ENCODE measurements around the gene LRRFIP2. TPM values are rescaled to one million over a fixed set of nuclear protein-coding genes. Genes with fewer than 3 reads are reported as not detected.
"Not testable (repeated sequence)": the region's sequence is repeated elsewhere in the genome, so short reads cannot be mapped to it uniquely, and the experiment has no call there.

LRRFIP2 gene
- total RNA-seq, 1 donor from 2014 or later = 62.4 TPM

DNA sequence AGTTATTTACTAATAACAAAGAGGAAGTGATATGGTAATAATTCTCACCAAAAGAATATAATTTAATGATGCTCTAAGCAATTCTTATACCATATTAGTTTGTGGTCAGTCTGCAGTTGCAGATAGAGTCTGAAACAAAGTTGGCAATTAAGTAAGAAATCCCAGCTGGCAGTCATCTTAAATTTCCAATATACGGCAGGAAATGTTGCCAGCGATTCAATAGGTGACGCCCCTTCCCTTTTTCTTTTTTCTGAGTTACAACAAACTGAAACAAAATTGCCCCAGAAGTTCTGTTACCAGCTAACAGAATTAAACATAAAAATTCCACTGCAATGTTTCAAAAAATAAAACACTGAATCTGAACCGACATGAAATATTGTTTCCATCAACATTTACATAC lies 26.7 kb downstream of the LRRFIP2 start:
- H3K4me1 ChIP-seq (ENCODE audit: insufficient read depth, low read length) = no peaks in the 10 kb centered on the region
- Mint-ChIP-seq H3K27me3 (ENCODE audit: low read depth, unreplicated experiment) (no peaks in the 10 kb centered on the region), H3K4me1 (ENCODE audit: low read depth, unreplicated experiment) (no peaks in the 10 kb centered on the region), H3K27ac (ENCODE audit: unreplicated experiment) (no peak overlapping the region), H3K36me3 (ENCODE audit: low read depth, unreplicated experiment) (peaks cover 22% of the 10 kb centered on the region), H3K9me3 (ENCODE audit: unreplicated experiment) (no peaks in the 10 kb centered on the region), H3K4me3 (ENCODE audit: unreplicated experiment) (no peak overlapping the region)
- no peaks in the 10 kb centered on the region for H3K27me3 ChIP-seq (ENCODE audit: insufficient read depth, low read length)
- peaks cover 33% of the 10 kb centered on the region for H3K36me3 ChIP-seq (ENCODE audit: insufficient read depth, low read length)
- no peak overlapping the region for H2AFZ ChIP-seq (ENCODE audit: low read depth, low read length)
- no peak overlapping the region for H3K27ac ChIP-seq (ENCODE audit: low read depth, low read length)
- H3K4me2 ChIP-seq (ENCODE audit: low read length) = no peak overlapping the region
- H3K79me2 ChIP-seq (ENCODE audit: insufficient read depth, low read length) = peaks cover 65% of the 10 kb centered on the region
- no peaks in the 10 kb centered on the region for H3K9me3 ChIP-seq (ENCODE audit: insufficient read depth, low read depth, low read length)
- TF ChIP-seq EZH2 (IDR thresholded peaks at IDR 0.05; ENCODE audit: insufficient read depth, low read length) = no peak
- TF ChIP-seq, protein P1, sequence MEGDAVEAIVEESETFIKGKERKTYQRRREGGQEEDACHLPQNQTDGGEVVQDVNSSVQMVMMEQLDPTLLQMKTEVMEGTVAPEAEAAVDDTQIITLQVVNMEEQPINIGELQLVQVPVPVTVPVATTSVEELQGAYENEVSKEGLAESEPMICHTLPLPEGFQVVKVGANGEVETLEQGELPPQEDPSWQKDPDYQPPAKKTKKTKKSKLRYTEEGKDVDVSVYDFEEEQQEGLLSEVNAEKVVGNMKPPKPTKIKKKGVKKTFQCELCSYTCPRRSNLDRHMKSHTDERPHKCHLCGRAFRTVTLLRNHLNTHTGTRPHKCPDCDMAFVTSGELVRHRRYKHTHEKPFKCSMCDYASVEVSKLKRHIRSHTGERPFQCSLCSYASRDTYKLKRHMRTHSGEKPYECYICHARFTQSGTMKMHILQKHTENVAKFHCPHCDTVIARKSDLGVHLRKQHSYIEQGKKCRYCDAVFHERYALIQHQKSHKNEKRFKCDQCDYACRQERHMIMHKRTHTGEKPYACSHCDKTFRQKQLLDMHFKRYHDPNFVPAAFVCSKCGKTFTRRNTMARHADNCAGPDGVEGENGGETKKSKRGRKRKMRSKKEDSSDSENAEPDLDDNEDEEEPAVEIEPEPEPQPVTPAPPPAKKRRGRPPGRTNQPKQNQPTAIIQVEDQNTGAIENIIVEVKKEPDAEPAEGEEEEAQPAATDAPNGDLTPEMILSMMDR (IDR thresholded peaks at IDR 0.05; ENCODE audit: insufficient read depth, low read depth, low read length) = no peak
- H3K4me3 ChIP-seq (ENCODE audit: insufficient read depth, low read depth, low read length) = no peak overlapping the region
- H3K9ac ChIP-seq (ENCODE audit: low read length) = no peak overlapping the region
- DNase-seq (ENCODE audit: low read depth) = no peak
- H4K20me1 ChIP-seq (ENCODE audit: insufficient read depth, low read length) = peaks cover 10% of the 10 kb centered on the region
- FAIRE-seq = no peak

DNA sequence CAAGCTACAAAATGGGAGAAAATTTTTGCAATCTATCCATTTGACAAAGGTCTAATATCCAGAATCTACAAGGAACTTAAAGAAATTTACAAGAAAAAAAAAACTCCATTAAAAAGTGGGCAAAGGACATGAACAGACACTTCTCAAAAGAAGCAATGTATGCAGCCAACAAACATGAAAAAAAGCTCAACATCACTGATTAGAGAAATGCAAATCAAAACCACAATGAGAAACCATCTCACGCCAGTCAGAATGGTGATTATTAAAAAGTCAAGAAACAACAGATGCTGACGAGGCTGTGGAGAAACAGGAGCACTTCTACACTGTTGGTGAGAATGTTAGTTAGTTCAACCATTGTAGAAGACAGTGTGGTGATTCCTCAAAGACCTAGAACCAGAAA lies 27.5 kb downstream of the LRRFIP2 start:
- not testable (repeated sequence) for H4K20me1 ChIP-seq (ENCODE audit: insufficient read depth, low read length); DNase-seq (ENCODE audit: low read depth); H3K4me1 Mint-ChIP-seq (ENCODE audit: low read depth, unreplicated experiment); H3K27me3 ChIP-seq (ENCODE audit: insufficient read depth, low read length); H3K4me3 ChIP-seq (ENCODE audit: insufficient read depth, low read depth, low read length); H3K4me1 ChIP-seq (ENCODE audit: insufficient read depth, low read length); H3K27ac ChIP-seq (ENCODE audit: low read depth, low read length); H3K4me2 ChIP-seq (ENCODE audit: low read length); H2AFZ ChIP-seq (ENCODE audit: low read depth, low read length); H3K9me3 ChIP-seq (ENCODE audit: insufficient read depth, low read depth, low read length); H3K27ac Mint-ChIP-seq (ENCODE audit: unreplicated experiment); H3K9ac ChIP-seq (ENCODE audit: low read length); H3K4me3 Mint-ChIP-seq (ENCODE audit: unreplicated experiment); H3K27me3 Mint-ChIP-seq (ENCODE audit: low read depth, unreplicated experiment); FAIRE-seq; H3K9me3 Mint-ChIP-seq (ENCODE audit: unreplicated experiment)
- H3K36me3 Mint-ChIP-seq (ENCODE audit: low read depth, unreplicated experiment) = peaks cover 26% of the 10 kb centered on the region
- peaks cover 37% of the 10 kb centered on the region for H3K36me3 ChIP-seq (ENCODE audit: insufficient read depth, low read length)
- H3K79me2 ChIP-seq (ENCODE audit: insufficient read depth, low read length) = peaks cover 60% of the 10 kb centered on the region

DNA sequence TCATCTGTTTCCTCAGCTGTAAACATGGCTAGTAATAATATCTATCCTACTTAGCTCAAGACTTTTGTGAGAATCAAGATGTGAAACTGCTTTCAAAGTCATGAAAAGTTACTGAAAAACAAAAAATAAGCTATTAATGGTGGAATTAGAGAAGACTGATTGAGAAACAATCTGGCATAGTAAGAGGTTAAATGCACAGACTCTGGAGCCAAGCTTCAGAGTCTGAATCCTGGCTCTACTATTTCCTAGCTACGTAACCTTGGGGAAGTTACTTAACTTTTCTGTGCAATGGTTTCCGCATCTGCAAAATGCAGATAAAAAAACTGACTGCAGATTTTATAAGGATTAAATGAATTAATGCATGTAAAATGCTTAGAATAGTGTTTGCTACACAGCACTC lies 28.8 kb downstream of the LRRFIP2 start:
- FAIRE-seq (no peak), DNase-seq (ENCODE audit: low read depth) (no peak)
- Histone ChIP-seq H3K4me1 (ENCODE audit: insufficient read depth, low read length) (no peaks in the 10 kb centered on the region), H2AFZ (ENCODE audit: low read depth, low read length) (no peak overlapping the region), H4K20me1 (ENCODE audit: insufficient read depth, low read length) (peaks cover 7% of the 10 kb centered on the region), H3K27me3 (ENCODE audit: insufficient read depth, low read length) (no peaks in the 10 kb centered on the region), H3K9ac (ENCODE audit: low read length) (no peak overlapping the region), H3K27ac (ENCODE audit: low read depth, low read length) (no peak overlapping the region), H3K9me3 (ENCODE audit: insufficient read depth, low read depth, low read length) (no peaks in the 10 kb centered on the region), H3K4me2 (ENCODE audit: low read length) (no peak overlapping the region), H3K4me3 (ENCODE audit: insufficient read depth, low read depth, low read length) (no peak overlapping the region), H3K36me3 (ENCODE audit: insufficient read depth, low read length) (peaks cover 37% of the 10 kb centered on the region), H3K79me2 (ENCODE audit: insufficient read depth, low read length) (peaks cover 53% of the 10 kb centered on the region)
- no peak overlapping the region for H3K4me3 Mint-ChIP-seq (ENCODE audit: unreplicated experiment)
- no peak overlapping the region for H3K27ac Mint-ChIP-seq (ENCODE audit: unreplicated experiment)
- no peaks in the 10 kb centered on the region for H3K27me3 Mint-ChIP-seq (ENCODE audit: low read depth, unreplicated experiment)
- TF ChIP-seq, protein P1 (IDR thresholded peaks at IDR 0.05; ENCODE audit: insufficient read depth, low read depth, low read length) = no peak
- no peak for TF ChIP-seq EZH2 (IDR thresholded peaks at IDR 0.05; ENCODE audit: insufficient read depth, low read length)
- H3K36me3 Mint-ChIP-seq (ENCODE audit: low read depth, unreplicated experiment) = peaks cover 23% of the 10 kb centered on the region
- H3K9me3 Mint-ChIP-seq (ENCODE audit: unreplicated experiment) = no peaks in the 10 kb centered on the region
- no peaks in the 10 kb centered on the region for H3K4me1 Mint-ChIP-seq (ENCODE audit: low read depth, unreplicated experiment)
